Ascending aorta (tissue), 2 donors: ENCODE data around the gene SFXN2. TPM values are rescaled to one million over a fixed set of nuclear protein-coding genes. Genes with fewer than 3 reads are reported as not detected.

Experiments used
- DNase-seq, 2 donors: peaks; one replicate each; pipeline ENCODE4 v3.0.0-alpha.2; 2019; ENCODE audit warnings: low spot score in 2 of 2
- H3K27ac ChIP-seq, 2 donors: fragments of 200-600 bp; sonication (generic); one replicate each; pipeline ENCODE4 v1.5.1; 2016 to 2017; ENCODE audit warnings: mild to moderate bottlenecking in 1 of 2
- H3K27me3 ChIP-seq: fragments of 200-600 bp; sonication (generic); one replicate; pipeline ENCODE4 v1.5.1; 2017
- H3K36me3 ChIP-seq, 2 donors: fragments of 200-600 bp; sonication (generic); one replicate each; pipeline ENCODE4 v1.5.1; 2016
- H3K4me1 ChIP-seq, 2 donors: fragments of 200-600 bp; sonication (generic); one replicate each; pipeline ENCODE4 v1.5.1; 2016 to 2017; ENCODE audit warnings: mild to moderate bottlenecking in 1 of 2
- H3K4me3 ChIP-seq, 2 donors: fragments of 200-600 bp; sonication (generic); one replicate each; pipeline ENCODE4 v1.5.1; 2016 to 2017; ENCODE audit warnings: mild to moderate bottlenecking in 1 of 2
- H3K9me3 ChIP-seq, 2 donors: fragments of 200-600 bp; sonication (generic); one replicate each; pipeline ENCODE4 v1.5.1; 2016
- CTCF ChIP-seq, 3 experiments: fragments of 200-600 bp in 2 of 3; fragments of 450-650 bp in 1 of 3; sonication (generic) in 2 of 3; IDR thresholded peaks; one replicate each; pipeline ENCODE4 v1.5.1; 2016 to 2019; ENCODE audit warnings: antibody characterized with exemption in 3 of 3, mild to moderate bottlenecking in 1 of 3, moderate library complexity in 1 of 3
- intact Hi-C: fragments of 100-400 bp; cut with DNase I; formaldehyde crosslinking; loops from one replicate; pipeline ENCODE4 v1.15.1; 2023
- total RNA-seq: library from RNA; depleted of rRNA; stranded (reverse); fragments of >200 nt; gene quantifications from one replicate; pipeline ENCODE4 v1.1.0, GENCODE V29; 2016

Gene SFXN2
- total RNA-seq, 1 donor from 2014 or later, result 2.1 TPM

GRCh38 chr10:102675011-102675665, 39.3 kb upstream of the SFXN2 start:
- intact Hi-C loops, result loop anchor here (2.0 kb wide), 1 partner anchor 40 kb away; the partner anchor contains the start of genes ARL3 and SFXN2
- no peak for DNase-seq

GRCh38 chr10:102675666-102676533, 38.5 kb upstream of the SFXN2 start:
- H3K4me3 ChIP-seq, result no peak overlapping the region
- H3K36me3 ChIP-seq, result no peaks in the 10 kb centered on the region
- no peaks in the 10 kb centered on the region for H3K9me3 ChIP-seq
- no peaks in the 10 kb centered on the region for H3K27me3 ChIP-seq
- H3K4me1 ChIP-seq, result peaks cover 15 to 22% of the 10 kb centered on the region in 2 donors
- peak in 1 of 2 donors; percentile 7 for DNase-seq
- no peak for TF ChIP-seq CTCF (IDR thresholded peaks at IDR 0.05)
- intact Hi-C loops, result loop anchor here (2.0 kb wide), 1 partner anchor 39 kb away; the partner anchor contains the start of genes ARL3 and SFXN2
- H3K27ac ChIP-seq, result peak overlapping the region; percentile 77 to 78

More at GRCh38 chr10:102675011-102675665, 39.3 kb upstream of the SFXN2 start:
- no peaks in the 10 kb centered on the region for H3K27me3 ChIP-seq
- peaks cover 15 to 23% of the 10 kb centered on the region in 2 donors for H3K4me1 ChIP-seq
- H3K27ac ChIP-seq, result peak overlapping the region; percentile 77 to 78
- H3K36me3 ChIP-seq, result no peaks in the 10 kb centered on the region
- H3K4me3 ChIP-seq, result no peak overlapping the region
- H3K9me3 ChIP-seq, result no peaks in the 10 kb centered on the region
- no peak for TF ChIP-seq CTCF (IDR thresholded peaks at IDR 0.05)

GRCh38 chr10:102676534-102677315, 37.7 kb upstream of the SFXN2 start:
- intact Hi-C loops, result no loop called here
- DNase-seq, result no peak
- peak overlapping the region in 1 of 2 donors; percentile 2 for H3K27ac ChIP-seq
- peaks cover 15 to 22% of the 10 kb centered on the region in 2 donors for H3K4me1 ChIP-seq
- no peaks in the 10 kb centered on the region for H3K27me3 ChIP-seq
- H3K36me3 ChIP-seq, result no peaks in the 10 kb centered on the region
- TF ChIP-seq CTCF (IDR thresholded peaks at IDR 0.05), result no peak
- H3K9me3 ChIP-seq, result no peaks in the 10 kb centered on the region
- no peak overlapping the region for H3K4me3 ChIP-seq

- Histone ChIP-seq H3K27ac (no peak overlapping the region), H3K4me1 (peaks cover 15 to 22% of the 10 kb centered on the region in 2 donors), H3K4me3 (no peak overlapping the region), H3K27me3 (no peaks in the 10 kb centered on the region), H3K9me3 (no peaks in the 10 kb centered on the region), H3K36me3 (peaks cover 0 to 7% of the 10 kb centered on the region in 2 donors)
- intact Hi-C loops, result no loop called here
- TF ChIP-seq CTCF (IDR thresholded peaks at IDR 0.05), result no peak
- no peak for DNase-seq
These were observed 36.9 kb upstream of the SFXN2 start for GRCh38 chr10:102677331-102678067.

- intact Hi-C loops, result no loop called here
- no peak overlapping the region for H3K27ac ChIP-seq
These were observed 36.4 kb upstream of the SFXN2 start for GRCh38 chr10:102678068-102678400.

More at GRCh38 chr10:102678068-102678400, 36.4 kb upstream of the SFXN2 start:
- Histone ChIP-seq H3K4me3 (no peak overlapping the region), H3K27me3 (no peaks in the 10 kb centered on the region), H3K9me3 (no peaks in the 10 kb centered on the region), H3K4me1 (peaks cover 15 to 22% of the 10 kb centered on the region in 2 donors), H3K36me3 (peaks cover 0 to 7% of the 10 kb centered on the region in 2 donors)
- DNase-seq, result no peak
- TF ChIP-seq CTCF (IDR thresholded peaks at IDR 0.05), result no peak
